H1 (cell line): Measurements from ENCODE around the gene FCRL6. TPM values are rescaled to one million over a fixed set of nuclear protein-coding genes. Genes with fewer than 3 reads are reported as not detected.

Experiments used
- CTCF ChIA-PET: fragments of 300-600 bp; sonication (Branson Sonifier 250); formaldehyde crosslinking; loops from one replicate; lab custom pipeline; 2021; ENCODE audit not compliant: partially characterized antibody; lab: Charles Lee
- POLR2A ChIA-PET: fragments of 300-600 bp; sonication (Branson Sonifier 250); formaldehyde crosslinking; loops from one replicate; lab custom pipeline; 2021; ENCODE audit warnings: inconsistent platforms; ENCODE audit not compliant: partially characterized antibody; lab: Charles Lee
- DNase-seq, 2 experiments: peaks; one replicate each; pipeline versions ENCODE4 v3.0.0 to v3.0.0-alpha.2; 2010 to 2022; ENCODE audit warnings: low spot score in 2 of 2, low read depth in 1 of 2, mixed read lengths in 1 of 2
- FAIRE-seq: peaks from 2 replicates; lab custom pipeline; 2011; peaks lifted over from hg19 to GRCh38; lab: Jason Lieb, UNC
- H2AFZ ChIP-seq: 2 replicates; pipeline ENCODE4 v1.8.1; 2012; ENCODE audit warnings: low read length, inconsistent platforms
- H2AK5ac ChIP-seq: 2 replicates; pipeline ENCODE4 v1.6.1; 2013; ENCODE audit warnings: low read depth, low read length
- H2BK120ac ChIP-seq: replicated peaks from 2 replicates; pipeline ENCODE3; 2013; ENCODE audit warnings: low read depth, low read length, inconsistent platforms
- H2BK12ac ChIP-seq: 2 replicates; pipeline ENCODE4 v1.6.1; 2013; ENCODE audit warnings: low read depth, low read length
- H2BK15ac ChIP-seq: 2 replicates; pipeline ENCODE4 v1.6.1; 2013; ENCODE audit warnings: low read length
- H2BK20ac ChIP-seq: 2 replicates; pipeline ENCODE4 v1.6.1; 2013; ENCODE audit warnings: low read length
- H2BK5ac ChIP-seq: 2 replicates; pipeline ENCODE4 v1.6.1; 2013; ENCODE audit warnings: low read depth, low read length
- H3K14ac ChIP-seq: 2 replicates; pipeline ENCODE4 v1.6.1; 2013; ENCODE audit warnings: inconsistent platforms; ENCODE audit not compliant: insufficient read length
- H3K18ac ChIP-seq: 2 replicates; pipeline ENCODE4 v1.6.1; 2013; ENCODE audit warnings: low read length; ENCODE audit errors: extremely low read depth
- H3K23ac ChIP-seq: 2 replicates; pipeline ENCODE4 v1.6.1; 2013; ENCODE audit warnings: inconsistent platforms; ENCODE audit not compliant: insufficient read length
- H3K23me2 ChIP-seq: 2 replicates; pipeline ENCODE4 v1.6.1; 2013; ENCODE audit warnings: low read depth, low read length
- H3K27ac ChIP-seq: 2 replicates; pipeline ENCODE4 v1.6.1; 2011; ENCODE audit warnings: low read depth, low read length, inconsistent platforms
- H3K27me3 ChIP-seq, 4 experiments: replicated peaks in 1 of 4; 1 replicate in 1 of 4; 2 replicates in 3 of 4; pipeline versions ENCODE4 v1.6.1 to v1.8.1; 2011 to 2013; ENCODE audit warnings: low read length in 3 of 4, mild to moderate bottlenecking in 3 of 4, inconsistent platforms in 2 of 4, mixed read lengths in 2 of 4, moderate library complexity in 1 of 4; ENCODE audit not compliant: control insufficient read depth in 3 of 4, insufficient read depth in 3 of 4; ENCODE audit errors: extremely low read depth in 1 of 4
- H3K36me3 ChIP-seq, 4 experiments: 2 replicates each; pipeline versions ENCODE4 v1.6.1 to v1.8.1; 2011 to 2013; ENCODE audit warnings: mild to moderate bottlenecking in 4 of 4, low read length in 3 of 4, moderate library complexity in 2 of 4, control low read depth in 1 of 4, inconsistent platforms in 1 of 4; ENCODE audit not compliant: insufficient read depth in 4 of 4, control insufficient read depth in 2 of 4
- H3K4ac ChIP-seq: replicated peaks from 2 replicates; pipeline ENCODE3; 2013; ENCODE audit warnings: low read length, low read depth, mixed read lengths, inconsistent platforms; ENCODE audit not compliant: insufficient read length
- H3K4me1 ChIP-seq, 4 experiments: replicated peaks in 1 of 4; 1 replicate in 1 of 4; 2 replicates in 3 of 4; pipeline versions ENCODE4 v1.6.1 to v1.8.1; 2011 to 2013; ENCODE audit warnings: low read length in 3 of 4, inconsistent platforms in 2 of 4, mixed read lengths in 1 of 4; ENCODE audit not compliant: insufficient read depth in 4 of 4, control insufficient read depth in 3 of 4
- H3K4me2 ChIP-seq, 2 experiments: 2 replicates each; pipeline versions ENCODE4 v1.6.1 to v1.8.1; 2011 to 2013; ENCODE audit warnings: low read depth in 2 of 2, low read length in 2 of 2, control low read depth in 1 of 2, inconsistent platforms in 1 of 2, mild to moderate bottlenecking in 1 of 2; ENCODE audit not compliant: insufficient read depth in 1 of 2
- H3K4me3 ChIP-seq, 4 experiments: fragments of 200-600, 300-600 bp in 1 of 4; sonication (generic), shearing (Covaris generic), sonication (Bioruptor Twin) in 1 of 4; 2 replicates each; pipeline versions ENCODE4 v1.5.1 to v1.8.1; 2011 to 2016; ENCODE audit warnings: low read length in 4 of 4, low read depth in 3 of 4, control low read depth in 2 of 4, inconsistent platforms in 2 of 4, mild to moderate bottlenecking in 2 of 4, mixed read lengths in 1 of 4, moderate library complexity in 1 of 4; ENCODE audit not compliant: insufficient read depth in 2 of 4; ENCODE audit errors: extremely low read depth in 1 of 4
- H3K56ac ChIP-seq: replicated peaks from 2 replicates; pipeline ENCODE3; 2013; ENCODE audit warnings: low read depth, mild to moderate bottlenecking, mixed read lengths, low read length, inconsistent platforms; ENCODE audit not compliant: insufficient read length
- H3K79me1 ChIP-seq: 2 replicates; pipeline ENCODE4 v1.6.1; 2013; ENCODE audit warnings: low read depth, low read length, control low read depth
- H3K79me2 ChIP-seq, 2 experiments: 2 replicates each; pipeline versions ENCODE4 v1.6.1 to v1.8.1; 2012 to 2013; ENCODE audit warnings: low read length in 2 of 2, mild to moderate bottlenecking in 2 of 2, inconsistent platforms in 1 of 2; ENCODE audit not compliant: insufficient read depth in 2 of 2, control insufficient read depth in 1 of 2
- H3K9ac ChIP-seq, 4 experiments: replicated peaks in 1 of 4; 1 replicate in 1 of 4; 2 replicates in 3 of 4; pipeline versions ENCODE4 v1.6.1 to v1.8.1; 2011 to 2013; ENCODE audit warnings: low read depth in 3 of 4, low read length in 3 of 4, control low read depth in 2 of 4, mild to moderate bottlenecking in 2 of 4, moderate library complexity in 2 of 4, inconsistent platforms in 1 of 4; ENCODE audit errors: extremely low read depth in 1 of 4
- H3K9me3 ChIP-seq, 2 experiments: 2 replicates each; pipeline versions ENCODE4 v1.6.1 to v1.8.1; 2012 to 2013; ENCODE audit warnings: mild to moderate bottlenecking in 2 of 2, moderate library complexity in 2 of 2, control low read depth in 1 of 2, inconsistent platforms in 1 of 2, low read depth in 1 of 2, low read length in 1 of 2, mixed read lengths in 1 of 2; ENCODE audit not compliant: insufficient read depth in 2 of 2
- H4K20me1 ChIP-seq, 2 experiments: replicated peaks in 1 of 2; 2 replicates each; pipeline versions ENCODE3 to v1.8.1; 2011 to 2013; ENCODE audit warnings: inconsistent platforms in 2 of 2, low read length in 2 of 2, mild to moderate bottlenecking in 1 of 2; ENCODE audit not compliant: insufficient read depth in 2 of 2, control insufficient read depth in 1 of 2
- H4K5ac ChIP-seq: 2 replicates; pipeline ENCODE4 v1.6.1; 2013; ENCODE audit warnings: low read length, low read depth, mixed read lengths, inconsistent platforms; ENCODE audit not compliant: insufficient read length
- H4K8ac ChIP-seq: 2 replicates; pipeline ENCODE4 v1.8.0; 2013; ENCODE audit warnings: mild to moderate bottlenecking, moderate library complexity, low read length, inconsistent platforms; ENCODE audit not compliant: insufficient read depth; ENCODE audit errors: extremely low read depth
- H4K91ac ChIP-seq: replicated peaks from 2 replicates; pipeline ENCODE3; 2013; ENCODE audit warnings: low read length, mixed read lengths, inconsistent platforms; ENCODE audit not compliant: insufficient read length
- CEBPB ChIP-seq: IDR thresholded peaks from 2 replicates; pipeline ENCODE4 v1.6.1; 2012; ENCODE audit warnings: low read depth, low read length
- CTBP2 ChIP-seq: IDR thresholded peaks from 2 replicates; pipeline ENCODE4 v1.7.0; 2011; ENCODE audit warnings: borderline replicate concordance, mild to moderate bottlenecking, moderate library complexity, mixed read lengths, low read length; ENCODE audit not compliant: insufficient read depth, insufficient read length
- GTF2F1 ChIP-seq: IDR thresholded peaks from 2 replicates; pipeline ENCODE4 v1.6.1; 2012; ENCODE audit warnings: low read depth, low read length, improper control_type of control experiment, borderline replicate concordance
- KDM5A ChIP-seq: fragments of 200-600 bp; IDR thresholded peaks from 2 replicates; pipeline ENCODE4 v1.7.1; 2012; ENCODE audit warnings: mild to moderate bottlenecking, low read length, inconsistent platforms, mixed read lengths
- POLR2A ChIP-seq, 2 experiments: IDR thresholded peaks; 1 replicate in 1 of 2; 2 replicates in 1 of 2; pipeline ENCODE4 v1.6.1; 2011; ENCODE audit warnings: low read depth in 2 of 2, low read length in 2 of 2, mild to moderate bottlenecking in 2 of 2; ENCODE audit errors: control extremely low read depth in 1 of 2
- POU5F1 ChIP-seq: IDR thresholded peaks from 2 replicates; pipeline ENCODE4 v1.6.1; 2011; ENCODE audit warnings: low read depth, mild to moderate bottlenecking, low read length, moderate library complexity
- SAP30 ChIP-seq: fragments of 300-600 bp; sonication (generic); IDR thresholded peaks from 2 replicates; pipeline ENCODE4 v1.7.1; 2012; ENCODE audit warnings: low read length, moderate library complexity, mild to moderate bottlenecking, inconsistent platforms; ENCODE audit not compliant: insufficient read depth, insufficient replicate concordance
- TAF7 ChIP-seq: optimal IDR thresholded peaks from 2 replicates; pipeline ENCODE3; 2011; ENCODE audit warnings: low read depth, mild to moderate bottlenecking, inconsistent platforms, low read length, moderate library complexity, borderline replicate concordance
- WGBS, 2 experiments: shearing (Covaris generic) in 1 of 2; methylation state at CpG; one replicate each; pipeline versions ENCODE4 v1.1.6 to v1.1.7; 2013 to 2015; ENCODE audit warnings: low lambda C conversion rate in 2 of 2, mixed read lengths in 2 of 2, inconsistent platforms in 1 of 2, low coverage in 1 of 2, missing lambda C conversion rate in 1 of 2; ENCODE audit not compliant: insufficient replicate concordance in 2 of 2, insufficient coverage in 1 of 2, insufficient read length in 1 of 2; ENCODE audit errors: extremely low coverage in 1 of 2, missing lambda C conversion rate in 1 of 2; 5-methylcytosine and 5-hydroxymethylcytosine counted together
- polyA plus RNA-seq, 7 experiments: library from polyadenylated mRNA; depleted of rRNA in 3 of 7; stranded (reverse) in 5 of 7; unstranded in 2 of 7; fragments of >200 nt in 5 of 7; fragments of 200-250 nt in 2 of 7; gene quantifications; 1 replicate in 5 of 7; 2 replicates in 1 of 7; 4 replicates in 1 of 7; pipeline versions ENCODE4 v1.2.1 to v1.2.3, GENCODE V29; 2011 to 2013; ENCODE audit warnings: missing spikeins in 2 of 7, mixed read lengths in 2 of 7
- total RNA-seq: library from RNA; stranded (reverse); fragmentation: NEBNext Ultra II Directional; extraction: Animal tissue kit (Norgen Biotek cat#: 25700); gene quantifications from 2 replicates; pipeline ENCODE4 v1.2.1, GENCODE V29; 2021

Gene FCRL6
- total and polyA plus RNA-seq, 2 of the 8 experiments (the other 6 are each of a cell fraction or from before 2014, with no cell fraction given) = not detected

DNA sequence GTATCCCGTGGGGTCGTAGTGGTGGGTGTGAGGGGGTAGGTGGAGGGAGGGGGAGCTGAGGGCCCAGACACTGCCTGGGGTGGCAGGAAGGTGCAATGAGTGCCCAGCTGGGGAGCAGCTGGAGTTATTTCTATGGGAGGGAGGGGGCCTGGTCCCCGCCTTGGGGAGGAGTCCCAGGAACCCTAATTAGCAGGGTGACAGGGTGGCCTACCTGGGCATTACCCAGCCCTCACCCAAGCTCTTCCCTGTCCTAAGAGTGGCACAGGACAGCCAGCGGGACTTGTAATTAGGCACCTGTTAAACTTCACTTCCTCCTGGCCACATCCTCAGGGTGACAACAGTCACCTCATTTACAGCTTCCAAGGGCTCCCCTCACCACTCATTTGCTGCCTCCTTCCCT is 60.4 kb downstream of the FCRL6 start, which contains the start of gene VSIG8:
Gene VSIG8, minus strand, starts transcription at position 101 of the 400 bp plus-strand sequence. CDS start 136 bp downstream, outside the sequence.
- H2BK5ac ChIP-seq = 0 out of 2 replicates have a peak within 1 kb of the TSS, but pooled peaks have one; percentile 35
- ChIA-PET POLR2A (no interaction called here), CTCF (interaction anchor here (0.9 to 14.8 kb wide), 8 partner anchors 10 to 144 kb away, joined by 3 to 111 read pairs (median 7); no protein-coding TSS in a partner anchor)
- no peaks in the 10 kb centered on the region for H4K20me1 ChIP-seq
- no peaks in the 10 kb centered on the region for H3K36me3 ChIP-seq
- no peak within 1 kb of the TSS for H2BK120ac ChIP-seq
- H3K14ac ChIP-seq = no peak within 1 kb of the TSS
- peaks cover 0 to 2% (median 0%) of the 10 kb centered on the region in 4 experiments; a peak in 2 of 7 replicates for H3K4me1 ChIP-seq
- no peak within 1 kb of the TSS for H2AFZ ChIP-seq
- H2AK5ac ChIP-seq = no peak within 1 kb of the TSS
- H3K27ac ChIP-seq = no peak within 1 kb of the TSS
- no peak within 1 kb of the TSS for H3K9ac ChIP-seq
- no peak within 1 kb of the TSS for H3K4me2 ChIP-seq
- H3K79me1 ChIP-seq = no peaks in the 10 kb centered on the region
- H3K56ac ChIP-seq = no peak within 1 kb of the TSS
- no peaks in the 10 kb centered on the region for H3K79me2 ChIP-seq
- H3K4me3 ChIP-seq = no peak within 1 kb of the TSS
- no peaks in the 10 kb centered on the region for H3K9me3 ChIP-seq
- no peaks in the 10 kb centered on the region; a peak in 2 of 7 replicates for H3K27me3 ChIP-seq
- WGBS, 2 experiments = 91% methylated on average over 3 of the region's 4 CpGs; no CpG with 5 or more reads in 1 of the 2 experiments
- peak within 1 kb of the TSS; percentile 6; the same call in 1 of the 2 replicates for H2BK12ac ChIP-seq
- H3K23ac ChIP-seq = no peak within 1 kb of the TSS
- H3K23me2 ChIP-seq = no peaks in the 10 kb centered on the region
- no peak within 1 kb of the TSS for H4K5ac ChIP-seq
- H4K8ac ChIP-seq = no peak within 1 kb of the TSS; the same call in 1 of the 2 replicates
- FAIRE-seq (no peak), DNase-seq (no peak)
- peak within 1 kb of the TSS; percentile 48; the same call in 1 of the 2 replicates for H3K18ac ChIP-seq
- TF ChIP-seq CTBP2 (no peak), POU5F1 (no peak), CEBPB (no peak), SAP30 (no peak), TAF7 (no peak), GTF2F1 (no peak), POLR2A (IDR thresholded peaks at IDR 0.05; ENCODE audit: control extremely low read depth in 1 of 2, low read depth in 2 of 2, low read length in 2 of 2) (no peak), KDM5A (no peak)
- H4K91ac ChIP-seq = no peak within 1 kb of the TSS
- H2BK20ac ChIP-seq = no peak within 1 kb of the TSS
- H3K4ac ChIP-seq = no peak within 1 kb of the TSS
- H2BK15ac ChIP-seq = no peak within 1 kb of the TSS
